Astrocyte (in vitro differentiated cells and primary cell): ENCODE measurements around the gene CBX7. TPM values are rescaled to one million over a fixed set of nuclear protein-coding genes. Genes with fewer than 3 reads are reported as not detected.

Experiments used
- DNase-seq: peaks from one replicate; pipeline ENCODE4 v3.0.0-alpha.2; 2010; ENCODE audit warnings: low read depth
- FAIRE-seq: peaks from 2 replicates; lab custom pipeline; 2011; peaks lifted over from hg19 to GRCh38; lab: Jason Lieb, UNC
- H2AFZ ChIP-seq: 2 replicates; pipeline ENCODE4 v1.6.0; 2012; ENCODE audit warnings: low read depth, low read length, inconsistent platforms
- H3K27ac ChIP-seq: 2 replicates; pipeline ENCODE4 v1.5.1; 2011; ENCODE audit warnings: low read depth, low read length, inconsistent platforms
- H3K27me3 ChIP-seq: 2 replicates; pipeline ENCODE4 v1.6.0; 2011; ENCODE audit warnings: low read length, inconsistent platforms; ENCODE audit not compliant: insufficient read depth
- H3K36me3 ChIP-seq: 2 replicates; pipeline ENCODE4 v1.5.1; 2011; ENCODE audit warnings: low read length, inconsistent platforms; ENCODE audit not compliant: insufficient read depth
- H3K4me1 ChIP-seq: 2 replicates; pipeline ENCODE4 v1.5.1; 2011; ENCODE audit warnings: low read length, inconsistent platforms; ENCODE audit not compliant: insufficient read depth
- H3K4me2 ChIP-seq: 2 replicates; pipeline ENCODE4 v1.6.0; 2012; ENCODE audit warnings: low read length, inconsistent platforms
- H3K4me3 ChIP-seq: 2 replicates; pipeline ENCODE4 v1.5.1; 2011; ENCODE audit warnings: low read depth, mild to moderate bottlenecking, low read length, inconsistent platforms; ENCODE audit not compliant: insufficient read depth
- H3K79me2 ChIP-seq: 2 replicates; pipeline ENCODE4 v1.6.0; 2012; ENCODE audit warnings: mild to moderate bottlenecking, low read length, inconsistent platforms; ENCODE audit not compliant: insufficient read depth
- H3K9ac ChIP-seq: 2 replicates; pipeline ENCODE4 v1.6.0; 2012; ENCODE audit warnings: mild to moderate bottlenecking, low read length, inconsistent platforms
- H3K9me3 ChIP-seq: 2 replicates; pipeline ENCODE4 v1.5.1; 2012; ENCODE audit warnings: low read depth, mild to moderate bottlenecking, low read length, inconsistent platforms; ENCODE audit not compliant: insufficient read depth
- H4K20me1 ChIP-seq: 2 replicates; pipeline ENCODE4 v1.6.0; 2012; ENCODE audit warnings: low read length, inconsistent platforms; ENCODE audit not compliant: insufficient read depth
- H3K27ac Mint-ChIP-seq: one replicate; pipeline ENCODE4 v1.8.0; 2021; ENCODE audit warnings: mild to moderate bottlenecking, mixed read lengths; ENCODE audit not compliant: unreplicated experiment
- H3K27me3 Mint-ChIP-seq: one replicate; pipeline ENCODE4 v1.8.0; 2021; ENCODE audit warnings: low read depth, mixed read lengths; ENCODE audit not compliant: unreplicated experiment
- H3K36me3 Mint-ChIP-seq: one replicate; pipeline ENCODE4 v1.8.0; 2021; ENCODE audit warnings: low read depth, mixed read lengths; ENCODE audit not compliant: unreplicated experiment
- H3K4me1 Mint-ChIP-seq: one replicate; pipeline ENCODE4 v1.8.0; 2021; ENCODE audit warnings: low read depth, mixed read lengths; ENCODE audit not compliant: unreplicated experiment
- H3K4me3 Mint-ChIP-seq: one replicate; pipeline ENCODE4 v1.8.0; 2021; ENCODE audit warnings: mild to moderate bottlenecking, moderate library complexity, mixed read lengths; ENCODE audit not compliant: unreplicated experiment
- H3K9me3 Mint-ChIP-seq: one replicate; pipeline ENCODE4 v1.8.0; 2021; ENCODE audit warnings: mild to moderate bottlenecking, mixed read lengths; ENCODE audit not compliant: unreplicated experiment
- CTCF ChIP-seq: IDR thresholded peaks from 2 replicates; pipeline ENCODE4 v1.5.1; 2011; ENCODE audit warnings: low read depth, mild to moderate bottlenecking, inconsistent platforms, low read length, moderate library complexity; ENCODE audit not compliant: insufficient read depth
- EZH2 ChIP-seq: IDR thresholded peaks from 2 replicates; pipeline ENCODE4 v1.6.1; 2012; ENCODE audit warnings: mild to moderate bottlenecking, low read length, inconsistent platforms; ENCODE audit not compliant: insufficient read depth
- total RNA-seq: library from RNA; stranded (reverse); gene quantifications from 2 replicates; pipeline ENCODE4 v1.2.1, GENCODE V29; 2021

Gene CBX7
- total RNA-seq, 1 donor from 2014 or later: 1.2 TPM

GRCh38 chr22:39115977-39116621 lies 36.4 kb downstream of the CBX7 start:
- H3K4me3 Mint-ChIP-seq: no peak overlapping the region
- no peaks in the 10 kb centered on the region for H3K36me3 Mint-ChIP-seq
- H3K9me3 Mint-ChIP-seq: peaks cover 2% of the 10 kb centered on the region
- DNase-seq (no peak), FAIRE-seq (no peak)
- H3K27ac ChIP-seq: no peak overlapping the region
- no peaks in the 10 kb centered on the region for H3K4me1 Mint-ChIP-seq
- no peaks in the 10 kb centered on the region for H4K20me1 ChIP-seq
- no peaks in the 10 kb centered on the region for H3K9me3 ChIP-seq
- TF ChIP-seq EZH2 (no peak), CTCF (no peak)
- H3K27me3 ChIP-seq: peaks cover 49% of the 10 kb centered on the region
- H3K36me3 ChIP-seq: no peaks in the 10 kb centered on the region
- H3K4me3 ChIP-seq: no peak overlapping the region
- H3K27me3 Mint-ChIP-seq: peaks cover 37% of the 10 kb centered on the region
- H3K27ac Mint-ChIP-seq: no peak overlapping the region
- H3K4me2 ChIP-seq: no peak overlapping the region
- no peaks in the 10 kb centered on the region for H3K79me2 ChIP-seq
- no peaks in the 10 kb centered on the region for H3K4me1 ChIP-seq
- H3K9ac ChIP-seq: no peak overlapping the region
- H2AFZ ChIP-seq: no peak overlapping the region

DNA sequence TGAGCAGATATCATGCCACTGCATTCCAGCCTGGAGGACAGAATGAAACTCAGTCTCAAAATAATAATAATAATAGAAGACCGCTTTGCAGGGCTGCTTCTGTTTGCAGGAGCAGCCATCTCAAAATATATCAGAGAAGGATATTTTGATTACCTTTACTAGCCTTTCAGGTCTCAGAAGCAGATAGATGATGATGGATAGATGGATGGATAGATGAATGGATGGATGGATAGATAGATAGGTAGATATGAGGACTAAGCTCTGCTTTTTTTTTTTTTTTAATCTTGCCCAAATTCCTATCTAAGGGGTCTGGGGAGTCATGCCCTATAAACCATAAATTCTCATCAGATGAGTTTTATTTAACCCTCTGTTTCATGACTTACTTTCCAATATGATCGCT lies 36.9 kb downstream of the CBX7 start:
- Histone ChIP-seq H3K4me3 (no peak overlapping the region), H3K27ac (no peak overlapping the region), H3K9me3 (no peaks in the 10 kb centered on the region), H3K4me1 (no peaks in the 10 kb centered on the region), H2AFZ (no peak overlapping the region), H3K9ac (no peak overlapping the region), H3K79me2 (no peaks in the 10 kb centered on the region), H3K27me3 (peaks cover 54% of the 10 kb centered on the region), H4K20me1 (no peaks in the 10 kb centered on the region), H3K36me3 (no peaks in the 10 kb centered on the region), H3K4me2 (no peak overlapping the region)
- Mint-ChIP-seq H3K27me3 (peaks cover 39% of the 10 kb centered on the region), H3K27ac (no peak overlapping the region), H3K4me3 (no peak overlapping the region), H3K4me1 (no peaks in the 10 kb centered on the region), H3K36me3 (no peaks in the 10 kb centered on the region), H3K9me3 (peaks cover 2% of the 10 kb centered on the region)
- no peak for TF ChIP-seq EZH2
- TF ChIP-seq CTCF: no peak
- FAIRE-seq: no peak
- DNase-seq: no peak

DNA sequence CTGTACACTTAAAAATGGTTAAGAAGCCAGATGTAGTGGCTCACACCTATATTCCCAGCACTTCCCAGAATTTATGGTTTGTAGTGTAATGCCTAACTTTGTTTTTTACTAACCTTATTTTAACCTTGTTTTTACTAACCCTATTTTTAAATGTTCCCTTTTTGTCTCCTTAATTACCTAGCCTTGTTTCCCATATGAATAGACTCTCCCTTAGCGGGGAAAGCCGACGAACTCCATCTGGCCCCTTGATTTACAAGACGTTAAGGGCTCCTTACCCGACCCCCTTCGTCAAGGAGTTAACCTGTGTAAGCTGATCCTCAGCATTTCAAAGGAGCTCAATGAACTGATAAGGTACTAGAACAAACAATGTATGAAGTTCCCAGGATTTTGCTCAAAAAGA lies 38.4 kb downstream of the CBX7 start:
- H3K9ac ChIP-seq: no peak overlapping the region
- TF ChIP-seq EZH2 (no peak), CTCF (no peak)
- no peaks in the 10 kb centered on the region for H3K79me2 ChIP-seq
- Mint-ChIP-seq H3K4me1 (no peaks in the 10 kb centered on the region), H3K9me3 (peaks cover 2% of the 10 kb centered on the region), H3K4me3 (no peak overlapping the region), H3K27ac (no peak overlapping the region), H3K36me3 (no peaks in the 10 kb centered on the region), H3K27me3 (peaks cover 36% of the 10 kb centered on the region)
- no peaks in the 10 kb centered on the region for H4K20me1 ChIP-seq
- no peaks in the 10 kb centered on the region for H3K4me1 ChIP-seq
- H3K27me3 ChIP-seq: peaks cover 55% of the 10 kb centered on the region
- H3K4me2 ChIP-seq: no peak overlapping the region
- no peak for DNase-seq
- H3K27ac ChIP-seq: no peak overlapping the region
- no peak overlapping the region for H3K4me3 ChIP-seq
- FAIRE-seq: no peak
- no peaks in the 10 kb centered on the region for H3K36me3 ChIP-seq
- H2AFZ ChIP-seq: no peak overlapping the region
- no peaks in the 10 kb centered on the region for H3K9me3 ChIP-seq
